B cell (primary cell): ENCODE results near the gene KIAA1210.

ENCODE experiments used
- EZH2 ChIP-seq: IDR thresholded peaks from 2 replicates; pipeline ENCODE4 v1.6.1; 2012; ENCODE audit warnings: borderline replicate concordance, low read depth, mild to moderate bottlenecking, moderate library complexity, low read length; ENCODE audit not compliant: insufficient read depth, poor library complexity, severe bottlenecking
- TF ChIP-seq, protein P1 (sequence below): fragments of 200-600 bp; IDR thresholded peaks from one replicate; pipeline ENCODE4 v1.8.0; 2022; ENCODE audit warnings: antibody characterized with exemption, mild to moderate bottlenecking

DNA sequence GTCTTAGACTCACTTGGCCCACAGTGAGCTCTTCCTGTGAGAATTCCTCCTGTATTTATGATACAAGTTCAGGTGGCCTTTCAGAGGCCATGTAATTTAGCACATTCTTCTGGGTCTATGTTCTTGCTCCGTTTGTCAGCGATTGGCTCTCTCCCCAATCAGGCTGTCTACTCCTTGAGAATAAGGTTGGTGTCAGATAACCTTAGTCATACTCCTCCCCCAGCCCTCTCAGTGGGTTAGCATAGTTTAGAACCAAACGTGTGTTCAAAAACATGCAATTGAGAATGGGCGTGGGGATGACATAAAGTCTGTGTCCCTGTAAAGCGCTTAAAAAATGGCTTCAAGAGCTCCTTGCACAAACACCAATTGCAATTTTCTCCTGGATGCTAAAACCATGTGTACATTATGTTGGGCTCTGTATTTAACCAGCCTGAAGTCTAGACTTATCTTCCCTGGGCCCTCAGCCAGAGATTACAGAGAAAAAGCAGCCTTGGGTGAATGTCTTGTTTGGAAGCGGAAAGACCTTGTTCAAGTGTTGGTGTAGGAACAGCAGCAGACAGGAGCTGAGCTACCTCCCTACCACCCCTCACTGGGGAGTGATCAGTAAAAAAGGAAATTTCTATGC, 64.8 kb downstream of the KIAA1210 start:
- TF ChIP-seq, protein P1, sequence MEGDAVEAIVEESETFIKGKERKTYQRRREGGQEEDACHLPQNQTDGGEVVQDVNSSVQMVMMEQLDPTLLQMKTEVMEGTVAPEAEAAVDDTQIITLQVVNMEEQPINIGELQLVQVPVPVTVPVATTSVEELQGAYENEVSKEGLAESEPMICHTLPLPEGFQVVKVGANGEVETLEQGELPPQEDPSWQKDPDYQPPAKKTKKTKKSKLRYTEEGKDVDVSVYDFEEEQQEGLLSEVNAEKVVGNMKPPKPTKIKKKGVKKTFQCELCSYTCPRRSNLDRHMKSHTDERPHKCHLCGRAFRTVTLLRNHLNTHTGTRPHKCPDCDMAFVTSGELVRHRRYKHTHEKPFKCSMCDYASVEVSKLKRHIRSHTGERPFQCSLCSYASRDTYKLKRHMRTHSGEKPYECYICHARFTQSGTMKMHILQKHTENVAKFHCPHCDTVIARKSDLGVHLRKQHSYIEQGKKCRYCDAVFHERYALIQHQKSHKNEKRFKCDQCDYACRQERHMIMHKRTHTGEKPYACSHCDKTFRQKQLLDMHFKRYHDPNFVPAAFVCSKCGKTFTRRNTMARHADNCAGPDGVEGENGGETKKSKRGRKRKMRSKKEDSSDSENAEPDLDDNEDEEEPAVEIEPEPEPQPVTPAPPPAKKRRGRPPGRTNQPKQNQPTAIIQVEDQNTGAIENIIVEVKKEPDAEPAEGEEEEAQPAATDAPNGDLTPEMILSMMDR, result no peak
- TF ChIP-seq EZH2, result no peak
